ENCODE data around the gene PPP4R3B. TPM values are rescaled to one million over a fixed set of nuclear protein-coding genes. Genes with fewer than 3 reads are reported as not detected.

The PPP4R3B gene
- total and polyA plus RNA-seq, 2 of the 13 experiments (the other 11 are each of a cell fraction or from before 2014, with no cell fraction given) = 24.2 to 53.0 TPM

GRCh38 chr2:55616551-55617174, 759 bp downstream of the PPP4R3B start (continued):
- TF ChIP-seq REST (IDR thresholded peaks at IDR 0.05; ENCODE audit: borderline replicate concordance in 1 of 2, low read depth in 1 of 2, low read length in 2 of 2) (peak in 1 of 2 experiments; percentile 5; a peak in 1 of 4 replicates), HDAC2 (CRISPR knock-in tag; IDR thresholded peaks at IDR 0.05) (peak; percentile 16; the same call in 1 of the 2 replicates), NKX3-1 (CRISPR knock-in tag; IDR thresholded peaks at IDR 0.05) (no peak), ZKSCAN8 (CRISPR knock-in tag; IDR thresholded peaks at IDR 0.05; ENCODE audit: borderline replicate concordance) (no peak), STAT5B (CRISPR knock-in tag; IDR thresholded peaks at IDR 0.05) (no peak), ZNF329 (CRISPR knock-in tag; IDR thresholded peaks at IDR 0.05; ENCODE audit: low read depth) (0 out of 2 replicates have a peak, but pooled peaks have one; percentile 41), MAX (IDR thresholded peaks at IDR 0.05) (peak; percentile 72), TGIF2 (CRISPR knock-in tag; IDR thresholded peaks at IDR 0.05) (no peak), ZNF331 (CRISPR knock-in tag; IDR thresholded peaks at IDR 0.05) (no peak), SMAD9 (CRISPR knock-in tag; IDR thresholded peaks at IDR 0.05) (no peak), ELF1 (CRISPR knock-in tag; IDR thresholded peaks at IDR 0.05) (peak; percentile 18; the same call in 1 of the 2 replicates), RXRB (CRISPR knock-in tag; IDR thresholded peaks at IDR 0.05; ENCODE audit: borderline replicate concordance) (0 out of 2 replicates have a peak, but pooled peaks have one; percentile 3), PHF20 (CRISPR knock-in tag; IDR thresholded peaks at IDR 0.05) (0 out of 2 replicates have a peak, but pooled peaks have one; percentile 32), GABPA (IDR thresholded peaks at IDR 0.05; ENCODE audit: low read depth, low read length) (no peak), GABPA (CRISPR knock-in tag; IDR thresholded peaks at IDR 0.05; ENCODE audit: low read depth) (0 out of 2 replicates have a peak, but pooled peaks have one; percentile 29), MTA1 (CRISPR knock-in tag; IDR thresholded peaks at IDR 0.05; ENCODE audit: borderline replicate concordance) (no peak), FOXK1 (CRISPR knock-in tag; IDR thresholded peaks at IDR 0.05; ENCODE audit: borderline replicate concordance, low read depth) (peak; percentile 16; the same call in 1 of the 2 replicates), AFF4 (CRISPR knock-in tag; IDR thresholded peaks at IDR 0.05) (0 out of 2 replicates have a peak, but pooled peaks have one; percentile 28), ZSCAN21 (CRISPR knock-in tag; IDR thresholded peaks at IDR 0.05; ENCODE audit: borderline replicate concordance) (peak; percentile 22; the same call in 1 of the 2 replicates), ZNF30 (CRISPR knock-in tag; IDR thresholded peaks at IDR 0.05) (no peak)
